Neural cell (in vitro differentiated cells): Measurements from ENCODE around the gene TMEM190. TPM values are rescaled to one million over a fixed set of nuclear protein-coding genes. Genes with fewer than 3 reads are reported as not detected.

Source experiments
- H2AFZ ChIP-seq: fragments of 200-600, 300-800 bp; sonication (generic), shearing (Covaris generic); 2 replicates; pipeline ENCODE4 v1.6.0; 2014; ENCODE audit warnings: low read depth, mild to moderate bottlenecking, antibody characterized with exemption, low read length, moderate library complexity
- H3F3A ChIP-seq: fragments of 200-600 bp; shearing (Covaris generic); 2 replicates; pipeline ENCODE4 v1.6.1; 2016; ENCODE audit warnings: mild to moderate bottlenecking, moderate library complexity, mixed read lengths, antibody characterized with exemption, low read length; ENCODE audit not compliant: insufficient read depth, poor library complexity, severe bottlenecking
- H3K27ac ChIP-seq: fragments of 200-600, 300-800 bp; sonication (generic), shearing (Covaris generic); 2 replicates; pipeline ENCODE4 v1.5.1; 2014; ENCODE audit warnings: mild to moderate bottlenecking, low read length, moderate library complexity
- H3K27me3 ChIP-seq: fragments of 300-800, 200-600 bp; sonication (generic), shearing (Covaris generic); 2 replicates; pipeline ENCODE4 v1.6.0; 2014; ENCODE audit warnings: mild to moderate bottlenecking, low read depth, low read length, moderate library complexity; ENCODE audit not compliant: insufficient read depth
- H3K36me3 ChIP-seq: fragments of 300-800, 200-600 bp; sonication (generic), shearing (Covaris generic); 2 replicates; pipeline ENCODE4 v1.5.1; 2014; ENCODE audit warnings: mild to moderate bottlenecking, antibody characterized with exemption, low read length, moderate library complexity; ENCODE audit not compliant: insufficient read depth
- H3K4me2 ChIP-seq: fragments of 300-800, 200-600 bp; sonication (generic), shearing (Covaris generic); 2 replicates; pipeline ENCODE4 v1.6.0; 2014; ENCODE audit warnings: mild to moderate bottlenecking, low read length
- H3K4me3 ChIP-seq: fragments of 300-800, 200-600 bp; sonication (generic), shearing (Covaris generic); 2 replicates; pipeline ENCODE4 v1.5.1; 2014; ENCODE audit warnings: mild to moderate bottlenecking, low read length, moderate library complexity
- H3K79me2 ChIP-seq: fragments of 200-600 bp; shearing (Covaris generic); replicated peaks from 2 replicates; pipeline ENCODE4 v1.6.0; 2014; ENCODE audit warnings: mild to moderate bottlenecking, low read length, moderate library complexity; ENCODE audit not compliant: insufficient read depth
- H3K9ac ChIP-seq: fragments of 300-800, 200-600 bp; sonication (generic), shearing (Covaris generic); 2 replicates; pipeline ENCODE4 v1.6.1; 2016; ENCODE audit warnings: mild to moderate bottlenecking, low read length, mixed read lengths
- H3K9me2 ChIP-seq: fragments of 200-600 bp; shearing (Covaris generic); 2 replicates; pipeline ENCODE4 v1.6.1; 2016; ENCODE audit warnings: mild to moderate bottlenecking, low read length, mixed read lengths; ENCODE audit not compliant: insufficient read depth
- H3K9me3 ChIP-seq: fragments of 200-600, 300-800 bp; sonication (generic), shearing (Covaris generic); 2 replicates; pipeline ENCODE4 v1.6.1; 2016; ENCODE audit warnings: mild to moderate bottlenecking, mixed run types, low read length, moderate library complexity, mixed read lengths
- H4K20me1 ChIP-seq: fragments of 200-600 bp; shearing (Covaris generic); 2 replicates; pipeline ENCODE4 v1.6.1; 2016; ENCODE audit warnings: mild to moderate bottlenecking, mixed run types; ENCODE audit not compliant: insufficient read depth
- CTCF ChIP-seq: fragments of 450-650 bp; IDR thresholded peaks from 2 replicates; pipeline ENCODE4 v1.5.1; 2014; ENCODE audit warnings: antibody characterized with exemption, mild to moderate bottlenecking, moderate library complexity; ENCODE audit not compliant: poor library complexity, severe bottlenecking
- EP300 ChIP-seq: fragments of 450-650 bp; conservative IDR thresholded peaks from 2 replicates; pipeline ENCODE4 v1.6.1; 2014; ENCODE audit warnings: antibody characterized with exemption, mild to moderate bottlenecking, moderate library complexity; ENCODE audit not compliant: poor library complexity, severe bottlenecking
- EZH2 ChIP-seq: fragments of 200-600, 300-800 bp; shearing (Covaris generic), sonication (generic); IDR thresholded peaks from 2 replicates; pipeline ENCODE4 v1.6.1; 2014; ENCODE audit warnings: antibody characterized with exemption, low read length, borderline replicate concordance, mild to moderate bottlenecking; ENCODE audit not compliant: insufficient read depth, poor library complexity, severe bottlenecking
- MXI1 ChIP-seq: fragments of 450-650 bp; conservative IDR thresholded peaks from 2 replicates; pipeline ENCODE4 v1.6.1; 2014; ENCODE audit warnings: antibody characterized with exemption, mild to moderate bottlenecking; ENCODE audit not compliant: poor library complexity, severe bottlenecking
- POLR2AphosphoS5 ChIP-seq: IDR thresholded peaks from 2 replicates; pipeline ENCODE4 v1.6.1; 2012
- RAD21 ChIP-seq: fragments of 450-650 bp; conservative IDR thresholded peaks from 2 replicates; pipeline ENCODE4 v1.6.1; 2014; ENCODE audit warnings: antibody characterized with exemption, mild to moderate bottlenecking, moderate library complexity
- REST ChIP-seq: IDR thresholded peaks from 2 replicates; pipeline ENCODE4 v1.6.1; 2012; ENCODE audit warnings: borderline replicate concordance
- SMC3 ChIP-seq: fragments of 450-650 bp; conservative IDR thresholded peaks from 2 replicates; pipeline ENCODE4 v1.6.1; 2014; ENCODE audit warnings: antibody characterized with exemption, mild to moderate bottlenecking, moderate library complexity; ENCODE audit not compliant: poor library complexity
- TAF1 ChIP-seq: IDR thresholded peaks from 2 replicates; pipeline ENCODE4 v1.6.1; 2012; ENCODE audit warnings: low read depth
- polyA plus RNA-seq: library from polyadenylated mRNA; depleted of rRNA; stranded (reverse); fragments of >200 nt; gene quantifications from 2 replicates; pipeline ENCODE4 v1.2.3, GENCODE V29; 2014

The TMEM190 gene
- polyA plus RNA-seq, 1 donor from 2014 or later = not detected

- TF ChIP-seq MXI1 (no peak), EP300 (no peak), SMC3 (no peak), REST (no peak), POLR2AphosphoS5 (no peak), EZH2 (no peak), CTCF (no peak), RAD21 (no peak), TAF1 (no peak)
- peaks cover 21% of the 10 kb centered on the region for H4K20me1 ChIP-seq
These were observed 14.6 kb downstream of the TMEM190 start for GRCh38 chr19:55391191-55391670.

GRCh38 chr19:55391702-55392615 lies 15.3 kb downstream of the TMEM190 start:
- TF ChIP-seq MXI1 (no peak), REST (no peak), CTCF (no peak), SMC3 (no peak), POLR2AphosphoS5 (no peak), EZH2 (no peak)
- Histone ChIP-seq H2AFZ (no peak overlapping the region), H3K4me3 (no peak overlapping the region), H3K36me3 (no peaks in the 10 kb centered on the region), H3K9me2 (no peaks in the 10 kb centered on the region), H3K9me3 (no peaks in the 10 kb centered on the region), H3K79me2 (peaks cover 12% of the 10 kb centered on the region), H3F3A (peaks cover 5% of the 10 kb centered on the region), H4K20me1 (peaks cover 14% of the 10 kb centered on the region), H3K27me3 (no peaks in the 10 kb centered on the region), H3K4me2 (no peak overlapping the region), H3K9ac (no peak overlapping the region), H3K27ac (no peak overlapping the region)

More at GRCh38 chr19:55391191-55391670, 14.6 kb downstream of the TMEM190 start:
- peaks cover 5% of the 10 kb centered on the region for H3F3A ChIP-seq
- no peak overlapping the region for H3K27ac ChIP-seq
- H3K4me2 ChIP-seq = no peak overlapping the region
- H3K4me3 ChIP-seq = no peak overlapping the region
- peaks cover 19% of the 10 kb centered on the region for H3K79me2 ChIP-seq
- H3K9ac ChIP-seq = no peak overlapping the region
- no peak overlapping the region for H2AFZ ChIP-seq
- H3K27me3 ChIP-seq = no peaks in the 10 kb centered on the region
- H3K36me3 ChIP-seq = no peaks in the 10 kb centered on the region
- H3K9me3 ChIP-seq = no peaks in the 10 kb centered on the region
- H3K9me2 ChIP-seq = no peaks in the 10 kb centered on the region
